Activated CD4-positive, alpha-beta T cell treated with anti-CD3 and anti-CD28 coated beads for 24 hours (primary cell): ENCODE data around the gene LGALS3BP.

Experiments
- DNase-seq, 2 donors: peaks; one replicate each; pipeline ENCODE4 v3.0.0-alpha.2; 2020; ENCODE audit warnings: low read depth in 2 of 2

Gene LGALS3BP

DNA sequence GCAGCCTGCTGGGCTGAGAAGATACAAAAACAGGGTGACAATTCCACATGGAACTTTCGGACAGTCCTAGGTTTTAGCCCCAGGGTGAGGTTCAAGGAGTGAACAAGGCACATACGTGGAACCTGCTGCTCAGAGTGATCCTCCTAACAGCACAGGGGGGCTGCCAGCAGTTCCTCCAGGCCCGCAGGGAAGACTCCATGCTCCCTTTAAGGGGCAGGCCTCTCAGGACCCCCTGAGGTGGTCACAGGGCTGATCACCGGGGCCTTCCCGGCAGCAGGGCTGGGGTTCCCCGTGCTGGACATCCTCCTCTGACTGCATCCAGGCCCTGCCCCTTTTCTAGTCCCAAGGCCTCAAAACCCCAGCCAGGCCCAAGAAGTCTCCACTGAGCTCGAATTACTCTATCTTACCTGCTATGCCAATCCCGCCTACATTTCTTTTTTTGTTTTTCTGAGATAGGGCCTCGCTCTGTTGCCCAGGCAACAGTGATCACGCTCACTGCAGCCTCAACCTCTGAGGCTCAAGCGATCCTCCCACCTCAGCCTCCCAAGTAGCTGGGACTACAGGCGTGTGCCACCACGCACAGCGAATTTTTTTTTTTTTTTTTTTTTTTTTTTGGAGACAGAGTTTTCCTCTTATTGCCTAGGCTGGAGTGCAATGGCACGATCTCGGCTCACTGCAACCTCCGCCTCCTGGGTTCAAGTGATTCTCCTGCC lies 19.5 kb upstream of the LGALS3BP start:
- no peak for DNase-seq

GRCh38 chr17:78998311-78999055 lies 18.8 kb upstream of the LGALS3BP start:
- DNase-seq, result no peak

DNA sequence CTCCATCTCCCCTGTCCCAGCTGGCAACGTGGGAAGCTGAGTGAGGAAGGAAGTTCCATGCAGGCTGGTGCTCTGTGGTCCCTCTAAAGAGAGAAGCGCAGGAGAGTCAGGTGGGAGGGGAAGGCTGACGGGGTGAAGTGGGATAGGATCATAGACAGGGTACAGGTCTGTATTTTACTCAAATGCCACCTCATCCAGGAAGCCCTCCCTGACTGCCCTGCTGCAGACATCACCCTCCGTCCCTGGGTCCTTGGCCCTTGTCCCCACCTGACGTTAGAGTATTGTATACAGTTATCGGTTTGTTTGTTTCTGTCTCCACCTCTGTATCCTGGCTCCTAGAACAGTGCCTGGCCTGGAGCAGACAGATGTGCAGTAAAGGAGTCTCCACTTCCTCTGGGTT lies 18.2 kb upstream of the LGALS3BP start:
- DNase-seq, result no peak

DNA sequence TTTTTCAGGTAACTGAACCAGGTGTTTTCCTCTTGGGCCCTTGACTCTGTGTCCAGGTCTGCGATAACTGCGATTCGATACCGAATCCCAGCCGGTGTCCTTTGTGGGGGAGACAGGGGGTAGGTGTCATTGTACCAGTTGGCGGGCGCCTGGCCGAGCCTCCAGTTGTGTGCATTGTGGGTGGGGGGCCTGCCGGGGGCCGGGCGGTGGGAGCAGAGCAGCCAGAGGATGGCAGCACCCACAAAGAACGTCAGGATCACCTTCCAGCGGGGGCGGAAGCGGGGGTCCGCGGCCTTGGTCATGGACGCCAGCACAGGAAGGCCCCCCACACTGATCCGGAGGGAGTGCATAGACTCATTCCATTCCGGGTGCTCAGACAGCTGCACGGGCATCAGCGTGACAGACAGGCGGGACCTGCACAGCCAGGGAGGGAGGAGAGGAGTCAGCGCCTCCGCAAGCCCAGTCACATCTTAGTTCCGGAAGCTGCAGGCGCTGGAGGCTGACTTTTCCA lies 17.6 kb upstream of the LGALS3BP start:
- no peak for DNase-seq

DNA sequence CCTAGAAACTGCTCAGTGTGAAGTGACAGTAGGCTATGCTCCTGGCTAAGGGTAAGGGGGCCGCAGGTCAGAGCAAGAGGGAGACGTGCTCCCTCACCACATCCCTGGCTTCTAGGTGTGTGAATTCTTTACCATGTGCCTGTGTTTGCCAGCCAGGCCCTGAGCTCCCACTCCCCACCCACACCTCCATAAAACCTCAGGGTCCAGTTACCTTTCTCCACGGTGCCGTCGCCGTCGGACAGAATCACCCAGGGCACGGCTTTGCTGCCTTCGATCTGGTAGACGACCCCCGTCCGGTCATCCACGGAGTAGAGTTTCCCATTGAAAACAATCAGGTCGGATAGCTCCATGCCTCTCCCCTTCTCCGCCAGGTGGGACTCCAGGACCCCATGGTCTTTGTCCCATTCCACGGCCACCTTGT lies 17.1 kb upstream of the LGALS3BP start:
- DNase-seq, result no peak

DNA sequence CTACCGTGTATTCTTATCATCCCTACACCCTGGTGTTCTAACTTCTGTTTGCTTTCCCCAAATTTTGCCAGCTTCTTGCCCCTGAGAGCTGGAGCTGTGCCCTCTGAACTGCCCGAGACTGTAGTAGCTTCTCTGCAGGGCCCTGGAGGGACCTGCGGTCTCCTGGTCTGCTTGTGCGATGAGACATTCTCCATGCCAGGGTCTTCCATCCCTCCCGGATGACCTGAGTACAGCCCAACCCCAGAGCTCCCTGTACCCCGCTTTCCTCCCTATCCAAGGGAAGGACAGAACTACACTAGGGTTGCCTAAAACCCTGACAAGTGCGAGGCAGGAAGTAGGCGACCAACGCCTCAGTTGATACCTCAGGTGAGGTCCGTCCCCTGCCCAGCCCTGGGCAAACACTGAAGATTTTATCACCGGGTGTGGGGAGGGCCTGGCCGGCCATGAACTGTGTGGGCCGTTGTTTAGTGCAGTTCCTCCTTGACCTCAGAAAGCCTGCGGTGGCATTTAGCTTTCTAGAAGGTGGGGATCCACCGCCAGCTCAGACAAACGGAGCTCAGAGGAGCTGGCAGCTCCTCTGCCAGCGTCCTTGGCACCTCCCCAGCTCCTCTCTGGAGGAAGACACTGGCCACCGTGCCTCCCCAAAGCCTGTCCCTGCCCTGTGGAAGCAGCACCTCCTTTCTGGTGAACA lies 16.2 kb upstream of the LGALS3BP start:
- no peak for DNase-seq

DNA sequence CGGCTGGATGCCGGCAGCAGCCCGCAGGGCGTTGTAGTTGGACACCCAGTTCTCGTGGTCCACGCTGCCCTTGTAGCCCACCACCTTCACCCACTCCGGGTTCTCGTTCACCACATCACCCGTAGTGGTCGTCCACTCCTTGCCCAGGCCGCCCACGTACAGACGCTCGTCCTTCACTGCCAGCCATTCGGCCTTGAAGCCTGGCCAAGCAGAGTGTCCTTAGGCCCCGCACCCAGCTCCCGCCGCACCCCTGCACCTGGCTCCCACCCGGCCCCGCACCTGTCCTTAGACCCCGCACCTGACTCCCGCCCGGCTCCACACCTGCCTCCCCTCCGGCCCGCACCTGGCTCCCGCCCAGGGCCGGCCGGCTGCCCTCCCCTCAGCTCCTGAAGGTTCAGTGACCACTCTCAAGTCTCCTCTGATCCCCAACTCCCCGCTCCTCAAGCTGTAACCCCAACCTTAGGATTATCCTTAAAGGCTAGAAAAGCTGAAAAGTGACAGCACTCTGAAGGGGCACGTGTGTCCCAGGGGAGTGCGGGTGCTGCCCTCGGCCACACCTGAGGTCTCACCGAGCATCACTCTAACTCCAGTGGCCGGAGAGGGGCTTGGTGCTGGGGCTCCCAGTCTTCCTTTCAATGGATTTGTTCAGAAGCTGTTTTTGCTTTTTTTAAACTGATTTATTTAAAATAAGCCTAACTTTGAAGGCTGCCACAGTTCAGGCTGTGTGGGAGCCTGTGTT lies 15.5 kb upstream of the LGALS3BP start:
- no peak for DNase-seq

DNA sequence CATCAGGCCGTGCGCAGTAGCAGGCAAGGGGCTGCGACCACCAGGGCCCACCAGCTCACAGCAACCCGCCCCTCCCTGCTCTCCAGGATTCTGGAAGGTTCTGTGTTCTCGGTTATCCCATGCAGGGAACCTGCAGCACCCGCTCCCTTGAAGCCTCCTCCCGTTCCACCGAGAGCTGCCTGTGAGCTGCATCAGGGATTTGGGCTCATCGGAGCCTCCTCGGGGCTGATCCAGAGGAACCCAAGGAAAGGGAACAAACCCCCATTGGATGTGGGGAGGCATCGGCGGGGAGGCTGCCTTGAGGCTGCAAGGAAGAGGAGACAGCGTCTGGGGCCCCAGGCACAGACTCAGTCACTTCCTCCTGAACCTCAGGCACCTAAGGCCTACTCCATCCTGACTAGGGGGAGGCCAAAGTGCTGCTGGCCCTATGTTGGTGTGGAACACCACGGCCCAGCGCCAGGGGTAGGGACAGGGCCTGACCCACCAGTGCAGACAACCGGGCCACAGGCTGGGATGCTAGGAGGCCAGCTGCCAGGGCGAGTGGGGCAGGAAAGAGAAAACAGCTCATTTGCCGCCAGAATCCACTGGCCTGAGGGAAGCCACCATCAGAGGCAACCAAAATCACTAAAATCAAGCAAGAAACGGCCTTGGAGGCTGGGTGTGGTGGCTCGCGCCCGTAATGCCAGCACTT lies 14.4 kb upstream of the LGALS3BP start:
- DNase-seq, result no peak

DNA sequence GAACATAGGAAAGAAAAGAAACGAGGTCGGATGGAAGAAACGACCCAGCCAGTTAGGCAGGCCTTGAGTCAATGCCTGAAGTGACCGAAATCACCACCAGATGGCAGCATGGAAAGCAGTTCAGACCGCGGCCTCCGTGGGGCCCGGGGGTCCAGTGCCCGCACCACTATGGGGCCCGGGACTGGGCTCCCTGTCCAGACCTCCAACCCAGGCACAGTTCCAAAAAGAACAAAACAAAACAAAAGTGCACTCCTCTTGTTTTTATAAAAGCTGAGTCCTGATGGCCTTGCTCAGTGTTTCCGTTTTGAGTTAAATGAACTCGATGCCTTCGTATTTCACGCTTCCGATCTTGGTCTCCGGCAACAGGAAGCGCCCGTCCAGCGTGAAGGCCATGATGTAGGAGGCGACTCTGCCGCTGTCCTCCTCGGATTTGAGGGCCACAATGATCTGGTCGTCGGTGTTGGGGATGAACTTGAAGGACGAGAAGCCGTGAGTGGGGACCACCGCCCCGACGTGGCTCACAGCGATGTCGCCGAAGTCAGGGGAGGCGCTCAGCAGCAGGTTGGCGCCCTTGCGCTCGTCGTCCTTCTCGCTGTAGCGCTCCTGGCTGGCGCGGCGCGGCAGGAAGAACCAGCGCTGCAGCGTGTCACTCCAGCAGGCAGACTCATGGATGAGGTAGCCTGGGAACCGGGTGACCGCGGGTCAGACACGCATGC lies 13.7 kb upstream of the LGALS3BP start:
- peak; percentile 41 to 49 for DNase-seq

- DNase-seq, result no peak
Measured at GRCh38 chr17:78992542-78993212, 13.0 kb upstream of the LGALS3BP start.

DNA sequence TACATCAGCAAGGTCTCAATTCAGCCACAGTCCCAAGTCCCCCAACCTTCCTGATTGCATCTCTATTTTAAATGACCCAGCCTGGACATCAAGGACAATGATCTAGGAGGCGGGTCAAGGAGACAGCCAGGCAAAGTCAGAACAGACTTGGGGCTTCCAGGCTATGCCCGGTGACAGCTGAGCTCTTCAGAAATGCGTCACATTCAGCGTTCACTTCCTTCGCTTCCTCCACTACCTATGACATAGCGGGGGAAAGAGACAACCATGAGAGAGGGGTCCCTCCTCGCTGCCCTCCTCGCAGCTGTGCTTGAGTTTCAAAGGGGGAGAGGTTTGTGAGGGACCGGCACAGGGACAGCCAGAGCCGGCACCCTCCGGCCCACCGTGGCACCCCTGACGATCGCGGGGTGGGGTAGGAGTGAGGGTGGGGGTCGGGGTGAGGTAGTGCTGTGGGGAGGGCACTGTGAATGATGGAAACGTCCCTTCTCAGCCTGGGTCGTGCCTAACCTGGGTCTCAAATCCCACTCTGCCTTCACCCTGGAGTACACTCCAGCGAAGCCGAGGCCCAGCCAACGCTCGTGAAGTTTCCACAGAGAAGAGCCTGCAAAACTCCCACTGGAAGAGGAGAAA lies 12.3 kb upstream of the LGALS3BP start:
- no peak for DNase-seq

DNA sequence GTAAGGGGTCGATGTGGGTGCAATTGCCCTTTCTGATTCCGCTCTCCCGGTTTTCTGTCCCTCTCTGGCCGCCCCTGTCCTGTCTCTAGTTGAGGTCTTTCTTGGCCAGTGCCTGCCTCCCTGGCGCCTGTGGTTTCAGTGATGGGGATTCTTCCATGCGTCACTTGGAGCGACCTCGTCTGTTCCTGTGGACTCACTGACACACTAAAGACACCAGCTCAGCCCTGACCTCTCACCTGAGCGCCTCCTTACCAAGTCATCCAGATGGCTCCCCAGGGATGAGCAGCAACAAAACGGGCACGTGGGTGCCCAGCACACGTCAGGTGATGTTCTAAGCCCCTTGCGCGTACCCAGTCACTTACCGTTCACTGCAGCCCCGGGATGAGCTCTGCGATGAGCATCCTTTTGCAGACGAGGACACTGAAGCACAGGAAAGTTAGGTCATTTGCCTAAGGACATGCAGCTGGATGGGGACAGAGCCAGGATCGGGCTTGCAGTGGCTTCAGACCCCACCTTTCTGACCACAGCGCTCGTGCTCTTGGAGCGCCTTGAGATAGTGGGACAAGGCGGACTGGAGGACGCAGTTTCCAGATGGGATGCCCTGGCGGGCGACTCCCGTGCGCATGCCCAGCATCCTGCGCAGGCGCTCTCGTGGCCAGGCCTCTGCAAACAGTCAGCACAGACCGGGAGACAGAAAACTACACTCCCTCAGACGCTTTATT lies 11.5 kb upstream of the LGALS3BP start:
- no peak for DNase-seq

- DNase-seq, result no peak
Measured at GRCh38 chr17:78990349-78991016, 10.8 kb upstream of the LGALS3BP start.

GRCh38 chr17:78988152-78988551 lies 8.4 kb upstream of the LGALS3BP start:
- DNase-seq, result no peak

DNA sequence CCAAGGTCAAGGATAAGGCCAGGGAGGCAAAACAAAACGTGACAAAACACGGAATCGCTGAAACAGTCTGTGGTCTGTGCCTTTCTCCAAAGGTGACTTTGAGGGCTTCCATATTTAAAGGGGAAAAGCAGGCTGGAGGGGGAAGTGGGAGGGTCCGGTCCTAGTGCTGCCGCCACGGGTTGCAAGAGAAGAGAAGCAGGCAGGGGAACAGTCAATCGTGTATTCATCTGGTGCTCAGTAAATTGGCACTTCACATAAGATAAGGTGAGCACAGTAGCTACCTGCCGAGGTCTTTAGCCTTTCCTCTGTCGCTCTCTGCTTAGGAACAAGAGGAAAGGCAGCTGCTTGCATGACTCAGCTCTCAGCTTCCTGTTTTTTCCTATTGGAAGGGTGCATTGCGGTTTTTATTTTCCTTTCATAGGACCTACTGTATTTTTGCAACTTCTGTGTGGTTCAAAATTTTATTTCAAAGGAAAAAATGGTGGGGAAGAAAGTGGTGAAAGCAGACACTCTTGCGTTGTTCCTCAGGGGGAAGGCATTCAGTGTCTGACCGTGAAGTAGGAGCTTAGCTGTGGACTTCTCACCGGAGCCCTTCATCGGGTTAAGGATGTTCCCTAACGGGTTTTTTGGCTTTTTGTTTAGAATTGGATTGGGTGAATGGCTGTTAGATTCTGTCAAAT lies 7.1 kb upstream of the LGALS3BP start:
- no peak for DNase-seq

GRCh38 chr17:78986048-78986648 lies 6.4 kb upstream of the LGALS3BP start:
- DNase-seq, result no peak

DNA sequence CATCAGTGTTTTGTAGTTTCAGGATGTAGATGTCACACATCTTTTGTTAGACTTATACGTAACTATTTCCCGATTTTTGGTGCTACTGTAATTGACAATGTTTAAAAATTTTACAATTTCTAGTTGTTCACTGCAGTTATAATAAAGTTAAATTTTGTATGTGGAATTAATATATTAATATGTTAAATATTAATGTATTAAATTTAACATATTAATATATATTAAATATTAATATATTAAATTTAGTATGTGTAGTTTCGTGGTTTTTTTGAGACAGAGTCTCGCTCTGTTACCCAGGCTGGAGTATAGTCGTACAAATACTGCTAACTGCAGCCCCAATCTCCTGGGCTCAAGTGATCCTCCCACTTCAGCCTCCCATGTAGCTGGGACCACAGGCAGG lies 5.7 kb upstream of the LGALS3BP start:
- no peak for DNase-seq
